ENCODE measurements around the gene SRRM4.

DNA sequence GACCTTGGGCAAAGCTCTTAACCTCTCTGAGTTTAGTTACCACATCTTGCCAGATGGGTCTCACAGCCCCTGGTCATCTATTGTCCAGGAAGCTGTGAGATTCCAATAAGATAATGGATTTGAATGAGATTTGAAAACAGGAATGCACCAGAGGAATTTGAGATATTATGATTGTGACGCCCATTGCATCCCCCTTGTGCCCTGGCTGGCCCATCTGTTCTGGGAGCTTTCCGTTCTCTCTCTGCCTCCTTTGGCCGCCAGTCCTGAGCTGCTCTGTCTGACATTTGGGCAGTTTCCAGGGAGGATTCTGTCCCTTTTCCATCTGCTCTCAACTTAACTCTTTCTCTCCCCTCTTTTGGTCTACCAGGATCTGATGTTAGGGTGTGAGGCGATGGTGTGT, 24.6 kb downstream of the SRRM4 start:
- TF ChIP-seq, protein P1, sequence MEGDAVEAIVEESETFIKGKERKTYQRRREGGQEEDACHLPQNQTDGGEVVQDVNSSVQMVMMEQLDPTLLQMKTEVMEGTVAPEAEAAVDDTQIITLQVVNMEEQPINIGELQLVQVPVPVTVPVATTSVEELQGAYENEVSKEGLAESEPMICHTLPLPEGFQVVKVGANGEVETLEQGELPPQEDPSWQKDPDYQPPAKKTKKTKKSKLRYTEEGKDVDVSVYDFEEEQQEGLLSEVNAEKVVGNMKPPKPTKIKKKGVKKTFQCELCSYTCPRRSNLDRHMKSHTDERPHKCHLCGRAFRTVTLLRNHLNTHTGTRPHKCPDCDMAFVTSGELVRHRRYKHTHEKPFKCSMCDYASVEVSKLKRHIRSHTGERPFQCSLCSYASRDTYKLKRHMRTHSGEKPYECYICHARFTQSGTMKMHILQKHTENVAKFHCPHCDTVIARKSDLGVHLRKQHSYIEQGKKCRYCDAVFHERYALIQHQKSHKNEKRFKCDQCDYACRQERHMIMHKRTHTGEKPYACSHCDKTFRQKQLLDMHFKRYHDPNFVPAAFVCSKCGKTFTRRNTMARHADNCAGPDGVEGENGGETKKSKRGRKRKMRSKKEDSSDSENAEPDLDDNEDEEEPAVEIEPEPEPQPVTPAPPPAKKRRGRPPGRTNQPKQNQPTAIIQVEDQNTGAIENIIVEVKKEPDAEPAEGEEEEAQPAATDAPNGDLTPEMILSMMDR (IDR thresholded peaks at IDR 0.05 in 2 of 3, conservative IDR thresholded peaks at IDR 0.05 in 1 of 3; ENCODE audit: borderline replicate concordance in 1 of 3, insufficient read depth in 1 of 3, low read depth in 2 of 3, low read length in 2 of 3): no peak
- TF ChIP-seq POLR2A (IDR thresholded peaks at IDR 0.05; ENCODE audit: borderline replicate concordance, extremely low read depth, insufficient read depth, insufficient read length) (no peak), POLR2AphosphoS5 (IDR thresholded peaks at IDR 0.05; ENCODE audit: low read depth, low read length) (no peak), ZFX (IDR thresholded peaks at IDR 0.05) (no peak), RAD21 (IDR thresholded peaks at IDR 0.05; ENCODE audit: low read depth) (no peak), EZH2phosphoT487 (IDR thresholded peaks at IDR 0.05; ENCODE audit: borderline replicate concordance) (no peak), EZH2 (IDR thresholded peaks at IDR 0.05) (no peak)
- TF ChIP-seq, protein P2, sequence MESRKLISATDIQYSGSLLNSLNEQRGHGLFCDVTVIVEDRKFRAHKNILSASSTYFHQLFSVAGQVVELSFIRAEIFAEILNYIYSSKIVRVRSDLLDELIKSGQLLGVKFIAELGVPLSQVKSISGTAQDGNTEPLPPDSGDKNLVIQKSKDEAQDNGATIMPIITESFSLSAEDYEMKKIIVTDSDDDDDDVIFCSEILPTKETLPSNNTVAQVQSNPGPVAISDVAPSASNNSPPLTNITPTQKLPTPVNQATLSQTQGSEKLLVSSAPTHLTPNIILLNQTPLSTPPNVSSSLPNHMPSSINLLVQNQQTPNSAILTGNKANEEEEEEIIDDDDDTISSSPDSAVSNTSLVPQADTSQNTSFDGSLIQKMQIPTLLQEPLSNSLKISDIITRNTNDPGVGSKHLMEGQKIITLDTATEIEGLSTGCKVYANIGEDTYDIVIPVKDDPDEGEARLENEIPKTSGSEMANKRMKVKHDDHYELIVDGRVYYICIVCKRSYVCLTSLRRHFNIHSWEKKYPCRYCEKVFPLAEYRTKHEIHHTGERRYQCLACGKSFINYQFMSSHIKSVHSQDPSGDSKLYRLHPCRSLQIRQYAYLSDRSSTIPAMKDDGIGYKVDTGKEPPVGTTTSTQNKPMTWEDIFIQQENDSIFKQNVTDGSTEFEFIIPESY (IDR thresholded peaks at IDR 0.05; ENCODE audit: extremely low read depth, insufficient replicate concordance, low read length): no peak
- TF ChIP-seq, protein P3, sequence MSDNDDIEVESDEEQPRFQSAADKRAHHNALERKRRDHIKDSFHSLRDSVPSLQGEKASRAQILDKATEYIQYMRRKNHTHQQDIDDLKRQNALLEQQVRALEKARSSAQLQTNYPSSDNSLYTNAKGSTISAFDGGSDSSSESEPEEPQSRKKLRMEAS (IDR thresholded peaks at IDR 0.05): no peak

Data from HCT116 (cell line).